Transverse colon (tissue), 4 donors: ENCODE data around the gene NABP1. TPM values are rescaled to one million over a fixed set of nuclear protein-coding genes. Genes with fewer than 3 reads are reported as not detected.
A peak's percentile ranks its signal among the peaks of the same experiment; 100 is the strongest.

ENCODE experiments used
- DNase-seq: peaks from one replicate; pipeline ENCODE4 v3.0.0-alpha.2; 2019
- H3K27ac ChIP-seq, 4 donors: fragments of 200-600 bp; sonication (generic); 2 replicates each; pipeline ENCODE4 v1.5.1; 2016 to 2018; ENCODE audit warnings: inconsistent platforms in 4 of 4
- H3K27me3 ChIP-seq: fragments of 200-600 bp; sonication (generic); 2 replicates; pipeline ENCODE4 v1.5.1; 2017; ENCODE audit warnings: inconsistent platforms
- H3K36me3 ChIP-seq, 4 donors: fragments of 200-600 bp; sonication (generic); 2 replicates each; pipeline ENCODE4 v1.5.1; 2017 to 2019; ENCODE audit warnings: inconsistent platforms in 4 of 4
- H3K4me1 ChIP-seq, 4 donors: fragments of 200-600 bp; sonication (generic); 2 replicates each; pipeline ENCODE4 v1.5.1; 2017 to 2020; ENCODE audit warnings: inconsistent platforms in 4 of 4
- H3K4me3 ChIP-seq, 4 donors: fragments of 200-600 bp; sonication (generic); 1 replicate in 1 of 4; 2 replicates in 3 of 4; pipeline versions ENCODE4 v1.5.1 to v1.6.1; 2017 to 2019; ENCODE audit warnings: inconsistent platforms in 4 of 4
- H3K9me3 ChIP-seq, 2 donors: fragments of 200-600 bp; sonication (generic); 2 replicates each; pipeline ENCODE4 v1.5.1; 2017 to 2019; ENCODE audit warnings: inconsistent platforms in 2 of 2
- EP300 ChIP-seq: sonication (generic); formaldehyde crosslinking; IDR thresholded peaks from one replicate; pipeline ENCODE4 v1.6.1; 2017; ENCODE audit warnings: antibody characterized with exemption, low read depth
- POLR2A ChIP-seq: fragments of 450-650 bp; IDR thresholded peaks from one replicate; pipeline ENCODE4 v1.6.1; 2016; ENCODE audit warnings: antibody characterized with exemption, mild to moderate bottlenecking, moderate library complexity
- POLR2AphosphoS5 ChIP-seq, 3 donors: sonication (generic); formaldehyde crosslinking; IDR thresholded peaks; one replicate each; pipeline ENCODE4 v1.6.1; 2016; ENCODE audit warnings: antibody characterized with exemption in 3 of 3
- WGBS, 2 donors: methylation state at CpG; one replicate each; pipeline ENCODE4 v1.1.5; 2018; ENCODE audit warnings: low coverage in 1 of 2; 5-methylcytosine and 5-hydroxymethylcytosine counted together
- in situ Hi-C, 4 donors: fragments of 200-750 bp; cut with MboI; loops; one replicate each; pipeline versions ENCODE4 v1.15.0 to v1.15.1; 2017; ENCODE audit warnings: low sequenced_read_pairs in 3 of 4, low pct_ligation_motif_present in 1 of 4, low pct_unique_long_range_greater_than_20kb in 1 of 4
- intact Hi-C: fragments of 100-400 bp; cut with DNase I; formaldehyde crosslinking; loops from one replicate; pipeline ENCODE4 v1.15.1; 2023; ENCODE audit warnings: low total_unique reads
- total RNA-seq, 4 donors: library from RNA; depleted of rRNA; stranded (reverse); fragments of >200 nt; gene quantifications; one replicate each; pipeline ENCODE4 v1.1.0, GENCODE V29; 2016
- TF ChIP-seq, protein P1 (sequence below), 5 experiments: fragments of 200-600 bp in 3 of 5; fragments of 450-650 bp in 2 of 5; sonication (generic) in 3 of 5; IDR thresholded peaks; 1 replicate in 2 of 5; 2 replicates in 3 of 5; pipeline ENCODE4 v1.5.1; 2016 to 2017; ENCODE audit warnings: antibody characterized with exemption in 5 of 5, inconsistent platforms in 3 of 5, mild to moderate bottlenecking in 2 of 5, moderate library complexity in 1 of 5

The NABP1 gene
- 10 to 100 TPM in 3 of 4 donors, under 1 TPM in 1; 1.00 to 55.6 (median 33.0) TPM for total RNA-seq

GRCh38 chr2:191677646-191678436 is at the start of gene NABP1:
Gene NABP1, plus strand, starts transcription at chr2:191678136. Its CDS starts 479 bp downstream, at chr2:191678615.
- in situ Hi-C loops: loop anchor here in 1 of 4 donors (25.0 kb wide), 1 partner anchor 516 kb away; the partner anchor contains the start of gene STAT4

GRCh38 chr2:191629001-191629453 is 48.9 kb upstream of the NABP1 start:
- Histone ChIP-seq H3K4me3 (no peak overlapping the region), H3K9me3 (no peaks in the 10 kb centered on the region), H3K36me3 (no peaks in the 10 kb centered on the region), H3K4me1 (no peaks in the 10 kb centered on the region), H3K27ac (no peak overlapping the region), H3K27me3 (no peaks in the 10 kb centered on the region)
- in situ Hi-C loops (no loop called here), intact Hi-C loops (no loop called here)
- WGBS, 2 donors: 75 to 77% methylated on average over 5 to 7 of the region's 7 CpGs
- DNase-seq: no peak
- TF ChIP-seq, protein P1, sequence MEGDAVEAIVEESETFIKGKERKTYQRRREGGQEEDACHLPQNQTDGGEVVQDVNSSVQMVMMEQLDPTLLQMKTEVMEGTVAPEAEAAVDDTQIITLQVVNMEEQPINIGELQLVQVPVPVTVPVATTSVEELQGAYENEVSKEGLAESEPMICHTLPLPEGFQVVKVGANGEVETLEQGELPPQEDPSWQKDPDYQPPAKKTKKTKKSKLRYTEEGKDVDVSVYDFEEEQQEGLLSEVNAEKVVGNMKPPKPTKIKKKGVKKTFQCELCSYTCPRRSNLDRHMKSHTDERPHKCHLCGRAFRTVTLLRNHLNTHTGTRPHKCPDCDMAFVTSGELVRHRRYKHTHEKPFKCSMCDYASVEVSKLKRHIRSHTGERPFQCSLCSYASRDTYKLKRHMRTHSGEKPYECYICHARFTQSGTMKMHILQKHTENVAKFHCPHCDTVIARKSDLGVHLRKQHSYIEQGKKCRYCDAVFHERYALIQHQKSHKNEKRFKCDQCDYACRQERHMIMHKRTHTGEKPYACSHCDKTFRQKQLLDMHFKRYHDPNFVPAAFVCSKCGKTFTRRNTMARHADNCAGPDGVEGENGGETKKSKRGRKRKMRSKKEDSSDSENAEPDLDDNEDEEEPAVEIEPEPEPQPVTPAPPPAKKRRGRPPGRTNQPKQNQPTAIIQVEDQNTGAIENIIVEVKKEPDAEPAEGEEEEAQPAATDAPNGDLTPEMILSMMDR (IDR thresholded peaks at IDR 0.05): no peak
- TF ChIP-seq POLR2AphosphoS5 (IDR thresholded peaks at IDR 0.05) (no peak), EP300 (no peak), POLR2A (no peak)

More at GRCh38 chr2:191677646-191678436, at the start of gene NABP1:
- H3K4me1 ChIP-seq: peaks cover 4 to 43% (median 7%) of the 10 kb centered on the region in 4 donors
- 0% methylated on average over 3 to 64 of the region's 66 CpGs for WGBS, 2 donors
- peak within 1 kb of the TSS; percentile 95 to 98 (median 98) for H3K27ac ChIP-seq
- peak within 1 kb of the TSS; percentile 57 to 80 (median 77) for H3K4me3 ChIP-seq
- no peaks in the 10 kb centered on the region for H3K27me3 ChIP-seq
- TF ChIP-seq, protein P1 (IDR thresholded peaks at IDR 0.05): no peak
- TF ChIP-seq POLR2AphosphoS5 (IDR thresholded peaks at IDR 0.05) (peak; percentile 100), POLR2A (peak; percentile 100), EP300 (peak; percentile 28)
- DNase-seq: peak; percentile 100
- intact Hi-C loops: no loop called here
- H3K9me3 ChIP-seq: no peaks in the 10 kb centered on the region
- peaks cover 0 to 10% (median 0%) of the 10 kb centered on the region in 4 donors for H3K36me3 ChIP-seq

GRCh38 chr2:191629976-191630712 is 47.8 kb upstream of the NABP1 start:
- H3K27me3 ChIP-seq: no peaks in the 10 kb centered on the region
- WGBS, 2 donors: 60 to 68% methylated on average over 1 of the region's 1 CpG

More at GRCh38 chr2:191629976-191630712, 47.8 kb upstream of the NABP1 start:
- Histone ChIP-seq H3K27ac (no peak overlapping the region), H3K4me3 (no peak overlapping the region), H3K4me1 (no peaks in the 10 kb centered on the region), H3K36me3 (no peaks in the 10 kb centered on the region), H3K9me3 (no peaks in the 10 kb centered on the region)
- TF ChIP-seq, protein P1 (IDR thresholded peaks at IDR 0.05): no peak
- TF ChIP-seq POLR2AphosphoS5 (IDR thresholded peaks at IDR 0.05) (no peak), EP300 (no peak), POLR2A (no peak)
- DNase-seq: no peak
- intact Hi-C loops: no loop called here
- in situ Hi-C loops: no loop called here
